ENCODE measurements around the gene ITGAV. TPM values are rescaled to one million over a fixed set of nuclear protein-coding genes. Genes with fewer than 3 reads are reported as not detected.

Gene ITGAV
- total RNA-seq, 4 donors from 2014 or later, result 28.9 to 67.0 (median 52.1) TPM

DNA sequence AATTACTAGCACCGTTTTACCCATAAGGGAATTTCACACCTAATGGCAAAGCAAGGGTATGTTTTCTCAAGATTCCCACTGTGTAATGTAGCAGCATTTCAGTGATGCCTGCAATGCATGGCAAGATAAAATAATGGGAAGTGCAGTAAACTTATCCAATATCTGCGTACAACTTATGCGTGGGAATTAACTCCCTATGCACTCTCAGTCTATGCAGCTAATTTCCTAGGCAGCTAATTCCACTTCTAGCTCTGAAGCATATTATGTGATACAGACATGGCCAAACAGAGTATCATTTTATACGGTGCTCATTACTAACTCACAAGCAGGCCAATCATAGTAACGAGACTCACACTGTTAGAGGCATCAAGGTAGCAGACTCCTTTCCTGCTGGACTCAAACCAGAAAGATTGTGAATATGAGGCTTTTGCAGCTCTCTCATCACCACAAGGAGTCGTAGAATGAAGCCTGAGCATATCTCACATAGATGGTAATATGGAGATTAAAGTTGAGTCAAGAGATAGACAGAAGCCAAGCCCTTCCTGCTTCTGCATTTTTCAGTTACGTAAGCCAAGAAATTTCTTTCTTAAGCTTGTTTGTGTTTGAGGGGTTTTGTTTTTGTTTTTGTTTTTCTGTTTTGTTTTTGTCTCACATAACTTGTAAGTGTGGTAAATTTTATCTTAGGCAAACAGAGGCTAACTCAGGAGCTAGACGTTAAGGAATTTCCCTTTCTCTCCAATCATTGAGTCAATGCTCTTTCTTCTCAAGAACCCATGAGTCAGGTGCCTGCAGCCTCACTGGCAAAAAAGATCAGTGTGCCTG, 34.8 kb upstream of the ITGAV start:
- no peak overlapping the region for H3K4me3 ChIP-seq
- H3K27ac ChIP-seq, result no peak overlapping the region
- in situ Hi-C loops (cut with MboI; ENCODE audit: low pct_ligation_motif_present in 1 of 4, low pct_unique_long_range_greater_than_20kb in 1 of 4, low sequenced_read_pairs in 3 of 4), result no loop called here
- DNase-seq, result no peak
- no peaks in the 10 kb centered on the region for H3K4me1 ChIP-seq
- H3K27me3 ChIP-seq, result no peaks in the 10 kb centered on the region
- intact Hi-C loops (cut with DNase I; ENCODE audit: low total_unique reads), result no loop called here
- WGBS, 2 donors (ENCODE audit: low coverage in 1 of 2), result 65 to 73% methylated on average over 8 of the region's 8 CpGs
- H3K9me3 ChIP-seq, result no peaks in the 10 kb centered on the region
- TF ChIP-seq POLR2A (IDR thresholded peaks at IDR 0.05) (no peak), CTCF (IDR thresholded peaks at IDR 0.05) (no peak), POLR2AphosphoS5 (IDR thresholded peaks at IDR 0.05) (no peak), EP300 (IDR thresholded peaks at IDR 0.05; ENCODE audit: low read depth) (no peak)
- H3K36me3 ChIP-seq, result no peaks in the 10 kb centered on the region

- H3K27ac ChIP-seq, result no peak overlapping the region
- DNase-seq, result no peak
- no peak overlapping the region for H3K4me3 ChIP-seq
- in situ Hi-C loops (cut with MboI; ENCODE audit: low pct_ligation_motif_present in 1 of 4, low pct_unique_long_range_greater_than_20kb in 1 of 4, low sequenced_read_pairs in 3 of 4) (no loop called here), intact Hi-C loops (cut with DNase I; ENCODE audit: low total_unique reads) (no loop called here)
- H3K9me3 ChIP-seq, result no peaks in the 10 kb centered on the region
- H3K4me1 ChIP-seq, result no peaks in the 10 kb centered on the region
- no peaks in the 10 kb centered on the region for H3K27me3 ChIP-seq
- WGBS, 2 donors (ENCODE audit: low coverage in 1 of 2), result 67 to 74% methylated on average over 2 of the region's 2 CpGs
- no peaks in the 10 kb centered on the region for H3K36me3 ChIP-seq
- TF ChIP-seq POLR2AphosphoS5 (IDR thresholded peaks at IDR 0.05) (no peak), POLR2A (IDR thresholded peaks at IDR 0.05) (no peak), CTCF (IDR thresholded peaks at IDR 0.05) (no peak), EP300 (IDR thresholded peaks at IDR 0.05; ENCODE audit: low read depth) (no peak)
These were observed 31.2 kb upstream of the ITGAV start for GRCh38 chr2:186558512-186559276.

- TF ChIP-seq POLR2AphosphoS5 (IDR thresholded peaks at IDR 0.05), result no peak
- TF ChIP-seq POLR2A (IDR thresholded peaks at IDR 0.05), result no peak
- no peak for TF ChIP-seq EP300 (IDR thresholded peaks at IDR 0.05; ENCODE audit: low read depth)
- TF ChIP-seq CTCF (IDR thresholded peaks at IDR 0.05), result no peak
- in situ Hi-C loops (cut with MboI; ENCODE audit: low pct_ligation_motif_present in 1 of 4, low pct_unique_long_range_greater_than_20kb in 1 of 4, low sequenced_read_pairs in 3 of 4) (no loop called here), intact Hi-C loops (cut with DNase I; ENCODE audit: low total_unique reads) (no loop called here)
- Histone ChIP-seq H3K4me1 (no peaks in the 10 kb centered on the region), H3K36me3 (no peaks in the 10 kb centered on the region), H3K4me3 (no peak overlapping the region), H3K27ac (no peak overlapping the region), H3K9me3 (no peaks in the 10 kb centered on the region), H3K27me3 (no peaks in the 10 kb centered on the region)
- DNase-seq, result no peak
These were observed 30.5 kb upstream of the ITGAV start for GRCh38 chr2:186559370-186559769.

DNA sequence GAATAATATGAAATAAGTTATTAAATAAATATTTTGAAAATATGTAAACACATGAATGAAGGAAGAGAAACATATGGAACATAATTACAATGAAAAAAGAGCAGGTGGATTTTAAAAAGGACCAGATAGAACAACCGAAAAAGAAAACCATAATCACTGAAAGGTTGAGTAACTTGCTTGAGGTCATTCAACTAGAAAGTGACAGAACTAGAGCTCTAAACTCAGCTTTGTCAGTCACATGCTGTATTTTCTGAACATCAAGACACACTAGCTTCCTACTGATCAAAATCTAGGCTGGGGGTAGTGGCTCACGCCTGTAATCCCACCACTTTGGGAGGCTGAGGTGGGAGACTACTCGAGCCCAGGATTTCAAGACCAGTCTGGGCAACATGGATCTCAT, 30.0 kb upstream of the ITGAV start:
- Histone ChIP-seq H3K4me3 (no peak overlapping the region), H3K36me3 (no peaks in the 10 kb centered on the region), H3K9me3 (no peaks in the 10 kb centered on the region), H3K27me3 (no peaks in the 10 kb centered on the region), H3K27ac (no peak overlapping the region), H3K4me1 (no peaks in the 10 kb centered on the region)
- intact Hi-C loops (cut with DNase I; ENCODE audit: low total_unique reads), result no loop called here
- DNase-seq, result no peak
- TF ChIP-seq EP300 (IDR thresholded peaks at IDR 0.05; ENCODE audit: low read depth), result no peak
- no peak for TF ChIP-seq CTCF (IDR thresholded peaks at IDR 0.05)
- TF ChIP-seq POLR2A (IDR thresholded peaks at IDR 0.05), result no peak
- TF ChIP-seq POLR2AphosphoS5 (IDR thresholded peaks at IDR 0.05), result no peak
- 70 to 89% methylated on average over 2 to 3 of the region's 3 CpGs for WGBS, 2 donors (ENCODE audit: low coverage in 1 of 2)
- in situ Hi-C loops (cut with MboI; ENCODE audit: low pct_ligation_motif_present in 1 of 4, low pct_unique_long_range_greater_than_20kb in 1 of 4, low sequenced_read_pairs in 3 of 4), result no loop called here
